ENCODE data around the gene LHFPL6.

Gene LHFPL6

DNA sequence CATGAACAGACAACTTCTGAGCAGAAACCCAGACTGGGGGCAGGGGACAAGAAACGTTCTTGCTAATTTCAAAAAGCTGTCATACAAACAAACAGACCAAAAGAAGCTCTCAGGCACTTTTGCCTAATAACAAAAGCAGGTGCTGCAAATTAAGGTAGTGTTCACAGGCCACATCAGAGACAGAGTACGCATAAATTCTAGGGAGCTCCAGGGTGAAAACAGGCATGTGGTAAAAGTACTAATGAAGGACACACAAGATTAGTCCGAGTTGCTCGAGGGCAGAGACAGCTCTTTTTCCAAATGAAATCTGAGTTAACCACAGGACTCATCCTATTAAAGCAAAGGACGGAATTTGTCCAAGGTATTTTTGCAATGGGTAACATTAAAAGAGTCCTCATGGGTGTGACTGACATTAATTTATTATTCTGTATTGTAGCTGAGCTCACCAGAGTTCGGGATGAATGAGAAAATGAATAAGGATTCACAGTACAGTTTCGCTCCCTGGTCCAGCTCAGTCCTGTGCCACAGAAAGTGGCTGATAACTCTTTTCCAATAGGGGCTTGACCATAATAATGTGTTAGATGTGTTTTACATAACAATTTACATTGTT, 197.3 kb downstream of the LHFPL6 start:
- no peak overlapping the region for H3K4me3 ChIP-seq (replicated peaks in 1 of 2; ENCODE audit: low read depth in 2 of 2, low read length in 2 of 2)
- TF ChIP-seq, protein P1, sequence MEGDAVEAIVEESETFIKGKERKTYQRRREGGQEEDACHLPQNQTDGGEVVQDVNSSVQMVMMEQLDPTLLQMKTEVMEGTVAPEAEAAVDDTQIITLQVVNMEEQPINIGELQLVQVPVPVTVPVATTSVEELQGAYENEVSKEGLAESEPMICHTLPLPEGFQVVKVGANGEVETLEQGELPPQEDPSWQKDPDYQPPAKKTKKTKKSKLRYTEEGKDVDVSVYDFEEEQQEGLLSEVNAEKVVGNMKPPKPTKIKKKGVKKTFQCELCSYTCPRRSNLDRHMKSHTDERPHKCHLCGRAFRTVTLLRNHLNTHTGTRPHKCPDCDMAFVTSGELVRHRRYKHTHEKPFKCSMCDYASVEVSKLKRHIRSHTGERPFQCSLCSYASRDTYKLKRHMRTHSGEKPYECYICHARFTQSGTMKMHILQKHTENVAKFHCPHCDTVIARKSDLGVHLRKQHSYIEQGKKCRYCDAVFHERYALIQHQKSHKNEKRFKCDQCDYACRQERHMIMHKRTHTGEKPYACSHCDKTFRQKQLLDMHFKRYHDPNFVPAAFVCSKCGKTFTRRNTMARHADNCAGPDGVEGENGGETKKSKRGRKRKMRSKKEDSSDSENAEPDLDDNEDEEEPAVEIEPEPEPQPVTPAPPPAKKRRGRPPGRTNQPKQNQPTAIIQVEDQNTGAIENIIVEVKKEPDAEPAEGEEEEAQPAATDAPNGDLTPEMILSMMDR (IDR thresholded peaks at IDR 0.05; ENCODE audit: low read depth, low read length): no peak
- no peak for DNase-seq (ENCODE audit: low read depth in 2 of 2)

DNA sequence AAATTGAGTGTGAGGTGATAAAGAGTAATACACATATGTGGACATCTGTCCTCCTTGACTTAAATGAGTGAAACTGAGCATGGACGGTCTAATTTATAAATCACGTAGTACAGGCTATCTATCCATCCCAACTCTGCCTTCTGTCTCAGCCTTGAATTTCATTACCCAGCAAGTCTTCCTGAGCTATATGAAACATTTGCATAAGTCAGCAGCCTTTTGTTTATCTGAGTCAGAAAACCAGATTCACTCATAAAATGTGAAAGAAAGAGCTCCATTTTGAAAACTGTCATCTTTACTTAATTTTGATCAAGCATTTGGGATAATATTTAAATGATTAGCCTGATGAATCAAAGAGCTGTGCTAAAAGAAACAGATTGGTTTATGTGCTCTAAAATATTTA, 197.9 kb downstream of the LHFPL6 start:
- TF ChIP-seq, protein P1 (IDR thresholded peaks at IDR 0.05; ENCODE audit: low read depth, low read length): no peak

DNA sequence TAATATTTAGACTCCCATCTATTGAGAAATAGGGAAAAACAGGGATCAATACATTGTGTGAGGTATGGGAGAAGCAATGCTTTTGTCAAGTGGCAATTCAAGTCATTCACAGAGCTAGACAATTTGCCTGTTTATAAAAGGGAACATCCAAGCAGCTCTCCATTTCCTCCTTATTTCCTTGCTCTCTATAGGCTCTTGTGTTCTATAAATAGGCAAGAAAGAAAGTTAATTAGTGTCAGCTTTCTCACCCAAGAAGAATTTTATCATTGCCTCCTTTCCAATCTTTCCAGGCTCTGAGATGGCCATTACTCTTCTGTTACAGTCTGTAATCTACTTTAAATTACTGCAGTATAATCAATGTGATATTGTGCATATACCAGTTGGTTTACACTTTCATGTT, 199.9 kb downstream of the LHFPL6 start:
- no peak for DNase-seq (ENCODE audit: low read depth in 2 of 2)
- TF ChIP-seq, protein P1 (IDR thresholded peaks at IDR 0.05; ENCODE audit: low read depth, low read length): no peak
- no peak overlapping the region for H3K4me3 ChIP-seq (replicated peaks in 1 of 2; ENCODE audit: low read depth in 2 of 2, low read length in 2 of 2)

More for the DNA sequence above, 197.9 kb downstream of the LHFPL6 start:
- H3K4me3 ChIP-seq (replicated peaks in 1 of 2; ENCODE audit: low read depth in 2 of 2, low read length in 2 of 2): no peak overlapping the region
- no peak for DNase-seq (ENCODE audit: low read depth in 2 of 2)

DNA sequence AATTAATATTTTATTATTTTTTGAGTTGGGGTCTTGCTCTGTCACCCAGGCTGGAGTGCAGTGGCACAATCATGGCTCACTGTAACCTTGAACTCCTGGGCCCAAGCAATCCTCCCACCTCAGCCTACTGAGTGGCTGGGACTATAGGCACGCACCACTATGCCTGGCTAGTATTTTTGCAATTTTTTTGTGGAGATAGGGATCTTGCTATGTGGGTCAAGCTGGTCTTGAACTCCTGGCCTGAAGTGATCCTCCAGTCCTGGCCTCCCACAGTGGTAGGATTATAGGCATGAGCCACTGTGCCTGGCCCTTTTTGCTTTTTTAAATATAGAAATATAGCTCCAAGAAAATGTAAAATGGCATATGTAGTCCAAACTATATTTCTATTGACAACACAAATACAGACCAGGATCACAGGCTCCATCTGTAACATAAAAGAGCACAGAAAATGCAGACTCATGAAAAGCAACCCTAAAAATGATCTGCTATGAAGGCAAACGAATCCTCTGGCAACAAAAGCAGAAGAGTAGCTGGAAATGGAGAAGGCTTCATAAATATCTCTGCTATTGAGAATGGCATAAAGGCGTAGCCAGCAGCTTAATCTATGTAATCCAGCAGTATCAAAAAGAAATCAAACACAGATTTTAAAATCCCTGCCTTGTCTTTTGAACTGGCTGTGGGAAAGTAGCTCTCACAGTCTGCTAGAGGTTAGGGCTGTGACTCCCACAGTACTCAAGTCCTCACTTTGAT, 200.6 kb downstream of the LHFPL6 start:
- TF ChIP-seq, protein P1 (IDR thresholded peaks at IDR 0.05; ENCODE audit: low read depth, low read length): no peak
- no peak for DNase-seq (ENCODE audit: low read depth in 2 of 2)
- H3K4me3 ChIP-seq (replicated peaks in 1 of 2; ENCODE audit: low read depth in 2 of 2, low read length in 2 of 2): no peak overlapping the region

DNA sequence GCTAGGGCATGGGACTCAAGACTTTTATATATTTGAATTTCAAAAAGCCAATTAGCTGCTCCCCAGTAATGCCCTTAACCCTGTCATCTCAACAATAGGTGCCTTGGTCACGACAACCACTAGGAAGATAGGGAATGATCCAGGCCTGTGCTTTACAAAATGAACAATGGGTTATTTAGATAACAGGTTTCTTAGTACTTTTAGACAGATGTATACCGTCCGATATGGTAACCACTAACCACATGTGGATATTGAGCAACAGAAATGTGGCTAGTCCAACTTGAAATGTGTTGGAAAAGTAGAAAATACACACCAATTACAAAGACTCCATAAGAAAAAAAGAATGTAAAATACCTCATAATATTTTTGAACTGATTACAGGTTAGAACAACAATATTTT, 201.2 kb downstream of the LHFPL6 start:
- DNase-seq (ENCODE audit: low read depth in 2 of 2): no peak
- no peak overlapping the region for H3K4me3 ChIP-seq (replicated peaks in 1 of 2; ENCODE audit: low read depth in 2 of 2, low read length in 2 of 2)
- TF ChIP-seq, protein P1 (IDR thresholded peaks at IDR 0.05; ENCODE audit: low read depth, low read length): no peak

DNA sequence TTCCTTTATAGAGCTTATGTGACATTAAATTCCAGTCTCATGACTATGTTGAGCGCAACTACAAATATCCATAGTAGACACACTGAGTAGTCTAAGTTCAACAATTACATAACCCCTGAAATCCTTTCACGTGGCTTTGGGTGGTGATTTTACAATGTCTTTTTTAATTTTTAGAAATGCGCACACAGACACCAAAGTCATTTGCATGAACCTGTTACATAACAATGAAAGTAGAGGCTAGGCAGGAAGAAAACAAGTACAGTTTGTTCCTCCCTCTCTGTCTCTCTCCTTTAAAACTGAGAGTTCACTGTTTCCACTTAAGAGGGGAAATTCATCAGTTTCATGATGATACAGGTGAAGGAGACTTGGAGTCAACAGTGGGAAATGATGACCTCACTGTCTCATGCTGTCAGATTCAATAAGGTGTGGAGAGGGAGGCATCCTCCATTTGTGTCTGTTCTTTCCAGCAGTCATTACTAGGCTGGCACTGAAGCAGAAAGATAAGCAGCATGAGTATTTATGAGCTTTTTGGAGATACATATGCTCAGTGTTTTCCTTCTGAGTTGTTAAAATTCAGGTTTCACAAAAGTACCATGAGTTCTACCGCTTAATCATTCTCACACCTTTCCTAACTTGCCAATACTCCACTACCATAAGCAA, 201.8 kb downstream of the LHFPL6 start:
- no peak overlapping the region for H3K4me3 ChIP-seq (replicated peaks in 1 of 2; ENCODE audit: low read depth in 2 of 2, low read length in 2 of 2)
- no peak for DNase-seq (ENCODE audit: low read depth in 2 of 2)

More for the DNA sequence above, 201.8 kb downstream of the LHFPL6 start:
- TF ChIP-seq, protein P1 (IDR thresholded peaks at IDR 0.05; ENCODE audit: low read depth, low read length): no peak
